B cell (primary cell): ENCODE results near the gene GALNT17. TPM values are rescaled to one million over a fixed set of nuclear protein-coding genes. Genes with fewer than 3 reads are reported as not detected.

Experiments
- ATAC-seq: fragments of 200-7000 bp; cut with Tn5 transposase; one replicate; pipeline ENCODE4 v1.10.0; 2021; ENCODE audit warnings: low read depth, mild to moderate bottlenecking, moderate number of reproducible peaks, moderate library complexity
- CTCF ChIA-PET: fragments of 350-600 bp; sonication (Branson Sonifier 250); formaldehyde crosslinking; loops from one replicate; lab custom pipeline; 2021; ENCODE audit warnings: antibody characterized with exemption, inconsistent platforms; lab: Charles Lee
- POLR2A ChIA-PET: fragments of 350-600 bp; sonication (Branson Sonifier 250); formaldehyde crosslinking; loops from one replicate; lab custom pipeline; 2021; ENCODE audit warnings: antibody characterized with exemption; lab: Charles Lee
- DNase-seq: peaks from one replicate; pipeline ENCODE4 v3.0.0; 2013
- H2AFZ ChIP-seq: 2 replicates; pipeline ENCODE4 v1.6.1; 2012; ENCODE audit warnings: mild to moderate bottlenecking, low read depth, low read length; ENCODE audit not compliant: insufficient read depth, poor library complexity, severe bottlenecking
- H3K27ac ChIP-seq, 2 donors: 1 replicate in 1 of 2; 2 replicates in 1 of 2; pipeline ENCODE4 v1.5.1; 2012 to 2013; ENCODE audit warnings: low read length in 2 of 2, mild to moderate bottlenecking in 2 of 2, moderate library complexity in 1 of 2
- H3K27me3 ChIP-seq, 4 experiments: fragments of 200-600 bp in 1 of 4; sonication (generic) in 1 of 4; replicated peaks in 1 of 4; 1 replicate in 2 of 4; 2 replicates in 2 of 4; pipeline versions ENCODE4 v1.6.1 to v1.7.0; 2013 to 2016; ENCODE audit warnings: low read length in 3 of 4, mild to moderate bottlenecking in 2 of 4, mixed read lengths in 1 of 4, moderate library complexity in 1 of 4; ENCODE audit not compliant: insufficient read depth in 4 of 4, control insufficient read depth in 3 of 4; ENCODE audit errors: control extremely low read depth in 1 of 4
- H3K36me3 ChIP-seq, 2 experiments: replicated peaks in 1 of 2; 1 replicate in 1 of 2; 2 replicates in 1 of 2; pipeline versions ENCODE4 v1.6.1 to v1.7.1; 2013; ENCODE audit warnings: low read length in 1 of 2; ENCODE audit not compliant: insufficient read depth in 2 of 2, control insufficient read depth in 1 of 2; ENCODE audit errors: control extremely low read depth in 1 of 2, extremely low read depth in 1 of 2
- H3K4me1 ChIP-seq, 2 donors: fragments of 200-600 bp in 1 of 2; sonication (generic) in 1 of 2; 1 replicate in 1 of 2; 2 replicates in 1 of 2; pipeline versions ENCODE4 v1.5.1 to v1.6.1; 2013 to 2017; ENCODE audit warnings: low read length in 2 of 2; ENCODE audit not compliant: control insufficient read depth in 2 of 2, insufficient read depth in 2 of 2
- H3K4me2 ChIP-seq: replicated peaks from 2 replicates; pipeline ENCODE3; 2012; ENCODE audit warnings: mild to moderate bottlenecking, low read depth, low read length; ENCODE audit not compliant: poor library complexity, severe bottlenecking
- H3K4me3 ChIP-seq, 5 experiments: fragments of 200-600 bp in 1 of 5; sonication (generic) in 1 of 5; 1 replicate in 3 of 5; 2 replicates in 2 of 5; pipeline versions ENCODE4 v1.5.1 to v1.7.0; 2011 to 2016; ENCODE audit warnings: low read length in 4 of 5, mild to moderate bottlenecking in 4 of 5, low read depth in 2 of 5, control low read depth in 1 of 5, moderate library complexity in 1 of 5; ENCODE audit not compliant: insufficient read depth in 1 of 5; ENCODE audit errors: control extremely low read depth in 1 of 5, extremely low read depth in 1 of 5
- H3K79me2 ChIP-seq: fragments of 200-600 bp; sonication (generic); one replicate; pipeline ENCODE4 v1.6.0; 2016; ENCODE audit warnings: low read length; ENCODE audit not compliant: control insufficient read depth, insufficient read depth
- H3K9ac ChIP-seq: fragments of 200-600 bp; sonication (generic); 2 replicates; pipeline ENCODE4 v1.6.1; 2017; ENCODE audit warnings: mild to moderate bottlenecking, low read length, moderate library complexity
- H3K9me3 ChIP-seq, 3 donors: one replicate each; pipeline versions ENCODE4 v1.6.1 to v1.7.1; 2013; ENCODE audit warnings: low read length in 2 of 3; ENCODE audit not compliant: control insufficient read depth in 2 of 3, insufficient read depth in 1 of 3; ENCODE audit errors: control extremely low read depth in 1 of 3
- H4K20me1 ChIP-seq: 2 replicates; pipeline ENCODE4 v1.6.0; 2012; ENCODE audit warnings: mild to moderate bottlenecking, low read length; ENCODE audit not compliant: insufficient read depth, control insufficient read depth, poor library complexity, severe bottlenecking
- H3K27ac Mint-ChIP-seq: one replicate; pipeline ENCODE4 v1.8.0; 2021; ENCODE audit warnings: mixed read lengths
- H3K27me3 Mint-ChIP-seq: one replicate; pipeline ENCODE4 v1.8.0; 2021; ENCODE audit warnings: mixed read lengths
- H3K4me1 Mint-ChIP-seq: one replicate; pipeline ENCODE4 v1.8.0; 2021; ENCODE audit warnings: mixed read lengths
- H3K4me3 Mint-ChIP-seq: one replicate; pipeline ENCODE4 v1.8.0; 2021; ENCODE audit warnings: mixed read lengths
- H3K9me3 Mint-ChIP-seq: one replicate; pipeline ENCODE4 v1.8.0; 2022; ENCODE audit warnings: mixed read lengths; ENCODE audit not compliant: insufficient read depth
- CTCF ChIP-seq: fragments of 200-600 bp; IDR thresholded peaks from one replicate; pipeline ENCODE4 v1.8.0; 2022; ENCODE audit warnings: antibody characterized with exemption, mild to moderate bottlenecking
- EZH2 ChIP-seq: IDR thresholded peaks from 2 replicates; pipeline ENCODE4 v1.6.1; 2012; ENCODE audit warnings: borderline replicate concordance, low read depth, mild to moderate bottlenecking, moderate library complexity, low read length; ENCODE audit not compliant: insufficient read depth, poor library complexity, severe bottlenecking
- WGBS: methylation state at CpG from one replicate; pipeline ENCODE4 v1.1.5; 2013; ENCODE audit warnings: missing lambda C conversion rate; ENCODE audit not compliant: insufficient coverage; 5-methylcytosine and 5-hydroxymethylcytosine counted together
- intact Hi-C: fragments of 100-400 bp; cut with micrococcal nuclease; formaldehyde crosslinking; loops from one replicate; pipeline ENCODE4 v1.10.0; 2022
- polyA plus RNA-seq: library from polyadenylated mRNA; depleted of rRNA; stranded (reverse); fragments of >200 nt; gene quantifications from 2 replicates; pipeline ENCODE4 v1.2.3, GENCODE V29; 2012
- total RNA-seq, 2 donors: library from RNA; stranded (reverse); fragments of 120-200 nt in 1 of 2; gene quantifications; 1 replicate in 1 of 2; 2 replicates in 1 of 2; pipeline versions ENCODE4 v1.2.3 to v1.2.4, GENCODE V29; 2013 to 2022

The GALNT17 gene
- total and polyA plus RNA-seq, 2 donors (not counting 1 experiment from before 2014, with no cell fraction given) = not detected

DNA sequence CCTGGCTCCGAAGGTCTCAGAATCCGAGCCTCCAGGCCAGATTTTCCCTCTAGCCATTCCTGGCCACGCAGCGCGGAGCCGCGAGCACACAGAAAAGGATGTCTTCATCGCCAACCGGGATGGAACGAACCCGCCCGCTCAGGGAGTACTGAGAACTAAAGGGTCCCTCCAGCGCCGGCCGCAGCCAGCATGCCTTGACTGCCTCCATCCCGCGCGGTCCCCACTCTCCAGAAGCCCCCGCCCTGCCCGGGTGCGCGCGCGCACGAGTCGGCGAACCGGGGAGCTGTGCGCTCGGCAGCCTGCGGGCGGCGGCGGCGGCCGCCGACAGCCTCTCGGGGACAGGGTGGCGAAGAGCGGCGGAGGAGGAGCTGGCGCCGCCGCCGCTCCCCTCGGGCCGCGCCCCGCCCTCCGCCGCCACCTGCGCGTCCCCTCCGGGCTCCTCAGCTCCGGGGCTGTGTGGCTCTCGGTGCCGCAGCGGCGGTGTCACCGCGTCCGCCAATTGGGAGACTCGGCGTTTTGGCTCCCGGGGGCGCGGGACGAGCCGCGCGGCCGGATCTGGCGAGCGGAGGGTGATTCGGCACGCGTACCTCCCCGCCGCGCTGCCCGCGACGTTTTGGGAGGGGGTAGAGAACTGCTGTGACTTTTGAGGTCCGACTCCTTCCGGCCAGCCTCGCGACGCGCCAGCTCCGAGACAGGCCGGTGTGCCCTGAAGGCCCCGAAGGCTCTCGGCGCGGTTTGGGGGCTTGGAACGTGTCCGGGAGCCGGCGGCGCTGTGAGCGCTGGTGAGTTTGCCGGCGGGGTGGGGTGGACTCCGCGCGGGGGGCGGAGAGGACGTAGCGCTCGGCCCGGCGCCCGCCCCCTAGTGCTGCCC is 453 bp upstream of the GALNT17 start:
- intact Hi-C loops = no loop called here
- WGBS = 5% methylated on average over 113 of the region's 113 CpGs
- Histone ChIP-seq H4K20me1 (no peaks in the 10 kb centered on the region), H3K27me3 (peaks cover 0 to 15% (median 0%) of the 10 kb centered on the region in 4 experiments), H3K9ac (no peak overlapping the region), H3K4me2 (no peak overlapping the region), H3K79me2 (no peaks in the 10 kb centered on the region), H3K4me1 (no peaks in the 10 kb centered on the region), H3K4me3 (no peak overlapping the region), H3K36me3 (no peaks in the 10 kb centered on the region), H2AFZ (no peak overlapping the region), H3K27ac (no peak overlapping the region), H3K9me3 (peaks cover 0 to 11% (median 0%) of the 10 kb centered on the region in 3 donors)
- Mint-ChIP-seq H3K4me3 (no peak overlapping the region), H3K27ac (no peak overlapping the region), H3K4me1 (peaks cover 1% of the 10 kb centered on the region), H3K27me3 (peaks cover 31% of the 10 kb centered on the region), H3K9me3 (no peaks in the 10 kb centered on the region)
- DNase-seq (no peak), ATAC-seq (no peak)
- TF ChIP-seq CTCF (no peak), EZH2 (no peak)
- ChIA-PET POLR2A (no interaction called here), CTCF (no interaction called here)
